Naive thymus-derived CD8-positive, alpha-beta T cell (primary cell): Measurements from ENCODE around the gene KLHL29. TPM values are rescaled to one million over a fixed set of nuclear protein-coding genes. Genes with fewer than 3 reads are reported as not detected.

ENCODE experiments used
- ATAC-seq, 2 donors: fragments of 150-1000 bp; cut with Tn5 transposase in 1 of 2; sonication (Bioruptor Pico), chemical (Tn5 transposase) in 1 of 2; 1 replicate in 1 of 2; 2 replicates in 1 of 2; pipeline ENCODE4 v1.10.0; 2021; ENCODE audit warnings: mild to moderate bottlenecking in 2 of 2, moderate library complexity in 2 of 2
- POLR2A ChIA-PET: fragments of 350-600 bp; sonication (Branson Sonifier 250); formaldehyde crosslinking; loops from one replicate; lab custom pipeline; 2021; ENCODE audit warnings: antibody characterized with exemption; lab: Charles Lee
- DNase-seq, 10 donors: peaks; one replicate each; pipeline versions ENCODE4 v3.0.0 to v3.0.0-alpha.2; 2020 to 2022
- H3K27ac Mint-ChIP-seq, 10 donors: one replicate each; pipeline ENCODE4 v1.8.0; 2020 to 2022; ENCODE audit warnings: mild to moderate bottlenecking in 10 of 10, mixed read lengths in 10 of 10, moderate library complexity in 4 of 10, inconsistent platforms in 1 of 10
- H3K27me3 Mint-ChIP-seq, 5 donors: one replicate each; pipeline ENCODE4 v1.8.0; 2021 to 2022; ENCODE audit warnings: mixed read lengths in 5 of 5
- H3K36me3 Mint-ChIP-seq, 3 donors: one replicate each; pipeline ENCODE4 v1.8.0; 2020 to 2022; ENCODE audit warnings: mixed read lengths in 3 of 3, mild to moderate bottlenecking in 2 of 3, inconsistent platforms in 1 of 3
- H3K4me1 Mint-ChIP-seq, 4 donors: one replicate each; pipeline ENCODE4 v1.8.0; 2021 to 2022; ENCODE audit warnings: mixed read lengths in 4 of 4
- H3K4me3 Mint-ChIP-seq, 10 donors: one replicate each; pipeline ENCODE4 v1.8.0; 2020 to 2022; ENCODE audit warnings: mild to moderate bottlenecking in 10 of 10, mixed read lengths in 10 of 10, moderate library complexity in 6 of 10, inconsistent platforms in 1 of 10
- H3K9me3 Mint-ChIP-seq, 9 donors: one replicate each; pipeline ENCODE4 v1.8.0; 2020 to 2022; ENCODE audit warnings: mixed read lengths in 9 of 9, mild to moderate bottlenecking in 3 of 9, inconsistent platforms in 1 of 9, moderate library complexity in 1 of 9
- polyA plus RNA-seq, 3 donors: library from polyadenylated mRNA; unstranded; fragments of 300-500 nt; fragmentation: Illumina TruSeq; gene quantifications; one replicate each; pipeline ENCODE4 v1.2.3, GENCODE V29; 2021
- total RNA-seq, 8 experiments: library from RNA in 2 of 8; stranded (reverse) in 2 of 8; gene quantifications; one replicate each; pipeline ENCODE4 v1.2.3 and lab custom pipeline; 2021 to 2026

Gene KLHL29
- total and polyA plus RNA-seq, 5 experiments from 2014 or later: 0.02 to 1.7 (median 0.14) TPM

DNA sequence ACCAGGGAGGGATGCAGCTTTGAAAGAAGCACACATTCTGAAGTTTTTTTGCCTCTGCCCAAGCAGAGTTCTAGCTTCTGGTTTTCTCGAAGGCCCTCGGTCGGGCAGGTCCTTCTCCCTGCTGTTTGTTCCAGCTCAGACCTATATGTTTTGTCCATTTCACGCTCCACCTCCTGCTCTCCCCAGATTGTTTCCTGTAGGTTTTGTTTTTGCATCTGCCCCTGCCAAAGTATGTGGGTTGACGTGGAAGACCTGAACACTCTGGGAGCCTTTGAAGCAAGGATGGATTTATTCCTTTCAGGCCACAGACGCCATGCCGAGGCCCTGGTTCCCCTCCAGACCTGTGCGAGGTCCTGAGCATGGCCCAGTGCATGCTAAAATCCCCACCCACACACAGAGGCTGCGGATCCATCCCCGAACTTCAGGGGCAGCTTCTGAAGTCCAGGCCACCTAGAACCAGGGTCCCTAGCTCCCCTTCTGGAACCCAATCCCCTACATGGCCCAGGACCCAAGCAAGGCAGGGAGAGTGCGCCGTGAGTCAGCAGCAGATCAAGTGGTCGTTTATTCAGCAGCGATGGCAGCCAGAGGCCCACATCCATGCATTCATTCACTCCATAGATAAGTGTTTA lies 205.4 kb downstream of the KLHL29 start:
- H3K27me3 Mint-ChIP-seq: peaks cover 0 to 5% (median 0%) of the 10 kb centered on the region in 5 donors
- POLR2A ChIA-PET: no interaction called here
- H3K4me3 Mint-ChIP-seq: no peak overlapping the region
- ATAC-seq (no peak), DNase-seq (no peak)
- no peaks in the 10 kb centered on the region for H3K9me3 Mint-ChIP-seq
- H3K27ac Mint-ChIP-seq: no peak overlapping the region
- H3K36me3 Mint-ChIP-seq: no peaks in the 10 kb centered on the region
- H3K4me1 Mint-ChIP-seq: no peaks in the 10 kb centered on the region

DNA sequence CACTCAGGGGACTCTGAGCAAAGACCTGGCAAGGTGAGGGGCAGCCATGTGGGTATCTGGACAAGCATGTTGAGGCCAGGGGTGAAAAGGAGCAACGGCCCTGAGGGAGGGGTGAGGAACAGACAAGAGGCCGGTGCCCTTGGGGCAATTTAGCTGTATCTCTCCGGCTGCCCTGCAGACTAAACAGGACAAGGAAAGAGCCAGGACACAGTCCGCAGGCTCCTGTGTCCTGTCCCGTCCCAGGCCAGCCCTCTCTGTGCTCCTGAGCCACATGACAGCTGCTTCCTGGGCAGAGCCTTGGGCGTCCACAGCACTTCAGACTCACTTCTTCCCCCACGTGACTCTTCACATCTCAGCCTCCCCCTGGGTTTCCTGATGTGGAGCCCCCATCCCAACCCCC lies 206.1 kb downstream of the KLHL29 start:
- H3K4me1 Mint-ChIP-seq: no peaks in the 10 kb centered on the region
- H3K4me3 Mint-ChIP-seq: no peak overlapping the region
- ATAC-seq (no peak), DNase-seq (no peak)
- H3K27me3 Mint-ChIP-seq: peaks cover 0 to 6% (median 0%) of the 10 kb centered on the region in 5 donors
- no peaks in the 10 kb centered on the region for H3K36me3 Mint-ChIP-seq
- H3K27ac Mint-ChIP-seq: no peak overlapping the region
- POLR2A ChIA-PET: no interaction called here
- H3K9me3 Mint-ChIP-seq: no peaks in the 10 kb centered on the region

DNA sequence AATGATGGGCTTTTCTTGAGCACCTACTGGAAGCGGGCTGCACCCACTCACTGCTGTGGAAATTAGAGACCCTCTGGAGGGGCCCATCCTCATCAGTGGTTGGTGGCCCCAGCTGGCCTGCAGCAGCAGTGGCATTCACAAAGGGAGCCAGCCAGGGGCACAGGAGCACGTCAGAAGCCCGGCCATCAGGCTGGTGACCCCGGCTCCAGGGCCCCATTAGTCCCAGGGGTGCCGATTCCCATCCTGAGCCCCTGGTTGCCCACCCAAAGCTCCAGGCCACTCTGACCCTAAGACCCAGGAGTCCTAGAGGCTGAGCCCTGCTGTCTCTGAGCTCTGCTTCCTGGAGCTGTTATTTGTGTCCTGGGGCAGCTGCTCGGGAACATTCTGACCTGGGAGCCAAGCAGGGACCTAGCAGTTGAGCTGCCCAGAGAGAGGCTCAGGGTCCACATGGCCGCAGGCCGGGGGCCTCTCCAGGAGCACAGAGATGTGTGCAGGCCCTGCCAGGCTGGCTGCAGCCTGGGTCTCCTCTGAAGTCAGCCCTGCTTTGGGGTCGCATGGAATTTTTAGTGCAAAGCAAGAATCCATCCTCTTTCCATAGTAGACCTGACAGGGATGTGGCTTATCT lies 207.2 kb downstream of the KLHL29 start:
- H3K36me3 Mint-ChIP-seq: no peaks in the 10 kb centered on the region
- ATAC-seq: no peak
- no peaks in the 10 kb centered on the region for H3K9me3 Mint-ChIP-seq
- H3K27ac Mint-ChIP-seq: no peak overlapping the region
- DNase-seq: no peak
- peaks cover 0 to 6% (median 0%) of the 10 kb centered on the region in 5 donors for H3K27me3 Mint-ChIP-seq
- no peak overlapping the region for H3K4me3 Mint-ChIP-seq
- POLR2A ChIA-PET: no interaction called here
- no peaks in the 10 kb centered on the region for H3K4me1 Mint-ChIP-seq

DNA sequence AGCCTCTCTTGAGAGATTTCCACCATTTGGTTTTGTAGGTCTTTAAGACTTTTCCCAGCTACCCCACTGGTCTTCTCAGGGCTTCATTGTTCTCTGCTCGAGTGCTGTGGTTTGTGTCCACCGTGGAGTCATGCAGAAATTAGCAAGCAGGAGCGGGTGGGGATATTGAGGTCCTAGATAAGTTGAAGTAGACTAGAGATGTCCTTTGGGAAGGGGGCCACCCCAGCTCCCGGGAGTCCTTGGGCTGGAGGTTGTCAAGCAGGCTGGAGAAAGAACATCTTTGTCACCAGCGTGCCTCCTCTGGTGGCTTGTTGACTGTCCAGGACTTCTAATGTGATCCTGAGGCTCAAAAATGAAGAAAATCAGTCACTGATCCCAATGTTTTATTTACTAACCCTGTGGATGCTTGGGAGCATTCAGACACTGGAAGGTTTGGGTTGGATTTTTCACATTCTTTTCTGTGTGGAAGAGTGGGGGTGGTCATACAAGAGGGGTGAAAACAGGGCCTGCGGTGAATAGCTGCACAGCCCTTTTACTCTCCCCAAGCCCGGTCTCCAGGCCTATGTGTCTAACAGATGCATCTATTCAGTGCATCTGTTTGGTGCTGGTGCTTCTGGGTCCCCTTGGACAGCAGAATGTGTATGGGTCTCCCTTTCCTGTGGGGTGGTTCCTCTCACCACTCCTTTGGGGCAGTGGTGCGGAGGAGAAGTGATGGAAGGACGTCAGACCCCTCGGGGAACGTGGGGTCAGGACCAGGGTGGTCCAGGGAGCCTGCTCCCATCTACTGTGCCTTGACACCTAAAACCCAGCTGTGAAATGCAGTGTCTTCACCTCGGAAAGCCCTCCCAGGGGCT lies 208.1 kb downstream of the KLHL29 start:
- Mint-ChIP-seq H3K27me3 (peaks cover 0 to 6% (median 0%) of the 10 kb centered on the region in 5 donors), H3K27ac (no peak overlapping the region), H3K9me3 (no peaks in the 10 kb centered on the region), H3K36me3 (no peaks in the 10 kb centered on the region), H3K4me1 (no peaks in the 10 kb centered on the region), H3K4me3 (no peak overlapping the region)
- no peak for ATAC-seq
- POLR2A ChIA-PET: no interaction called here
- no peak for DNase-seq

DNA sequence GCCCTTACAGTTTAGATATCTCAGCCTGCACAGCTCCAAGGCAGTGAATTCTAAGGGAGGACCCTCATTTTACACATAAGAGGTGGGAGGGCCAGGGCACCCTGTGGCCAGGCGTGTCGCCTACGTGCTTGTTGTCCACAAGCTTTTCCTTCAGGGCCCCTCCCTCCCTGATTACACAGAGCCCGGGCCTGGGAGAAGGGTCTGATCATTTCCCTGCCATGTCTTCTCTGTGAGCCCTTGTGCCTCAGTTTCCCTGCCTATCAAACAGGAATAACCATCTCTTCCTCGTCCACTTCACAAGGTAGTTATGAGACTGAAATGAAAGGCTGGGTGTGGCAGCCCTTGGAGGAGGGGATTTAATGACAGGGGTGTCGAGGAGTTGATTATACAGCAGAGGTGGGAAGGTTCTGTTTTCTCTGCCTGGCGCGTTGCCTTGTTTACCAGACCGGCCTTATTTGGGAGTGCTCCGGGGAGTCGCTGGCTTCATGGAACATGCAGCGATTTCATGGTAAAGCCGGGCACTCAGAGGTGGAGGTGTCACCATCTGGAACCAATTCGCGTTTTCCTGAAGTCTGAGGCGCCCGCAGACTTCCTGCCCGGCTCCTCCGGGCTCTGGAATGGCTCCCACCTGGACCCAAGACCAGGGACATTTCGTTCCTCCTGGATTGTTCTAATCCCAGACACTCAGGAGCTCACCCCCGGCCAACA lies 208.9 kb downstream of the KLHL29 start:
- H3K27me3 Mint-ChIP-seq: peaks cover 0 to 6% (median 0%) of the 10 kb centered on the region in 5 donors
- H3K4me1 Mint-ChIP-seq: no peaks in the 10 kb centered on the region
- POLR2A ChIA-PET: no interaction called here
- no peaks in the 10 kb centered on the region for H3K36me3 Mint-ChIP-seq
- H3K9me3 Mint-ChIP-seq: no peaks in the 10 kb centered on the region
- no peak overlapping the region for H3K27ac Mint-ChIP-seq
- DNase-seq (no peak), ATAC-seq (no peak)
- no peak overlapping the region for H3K4me3 Mint-ChIP-seq

DNA sequence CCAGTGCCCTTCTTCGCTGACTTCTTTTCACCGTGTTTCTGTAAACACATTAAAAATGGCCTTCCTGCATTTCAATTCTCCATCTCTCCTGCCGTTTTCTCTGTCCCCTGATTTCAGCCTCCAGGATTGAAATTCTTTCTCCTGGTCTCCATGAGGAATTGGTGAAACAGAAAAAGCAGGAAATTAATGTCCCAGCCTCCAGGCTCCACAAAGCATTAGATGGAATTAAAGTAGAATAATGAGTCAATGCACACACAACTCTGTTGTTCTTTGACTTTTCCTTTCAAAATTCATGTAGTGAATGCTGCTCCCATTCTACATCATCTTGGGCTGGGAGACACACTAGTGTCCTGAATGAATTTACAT lies 209.5 kb downstream of the KLHL29 start:
- Mint-ChIP-seq H3K27me3 (peaks cover 0 to 6% (median 0%) of the 10 kb centered on the region in 5 donors), H3K9me3 (no peaks in the 10 kb centered on the region), H3K27ac (no peak overlapping the region), H3K36me3 (no peaks in the 10 kb centered on the region), H3K4me3 (no peak overlapping the region), H3K4me1 (no peaks in the 10 kb centered on the region)
- no peak for DNase-seq
- POLR2A ChIA-PET: no interaction called here
- ATAC-seq: no peak

DNA sequence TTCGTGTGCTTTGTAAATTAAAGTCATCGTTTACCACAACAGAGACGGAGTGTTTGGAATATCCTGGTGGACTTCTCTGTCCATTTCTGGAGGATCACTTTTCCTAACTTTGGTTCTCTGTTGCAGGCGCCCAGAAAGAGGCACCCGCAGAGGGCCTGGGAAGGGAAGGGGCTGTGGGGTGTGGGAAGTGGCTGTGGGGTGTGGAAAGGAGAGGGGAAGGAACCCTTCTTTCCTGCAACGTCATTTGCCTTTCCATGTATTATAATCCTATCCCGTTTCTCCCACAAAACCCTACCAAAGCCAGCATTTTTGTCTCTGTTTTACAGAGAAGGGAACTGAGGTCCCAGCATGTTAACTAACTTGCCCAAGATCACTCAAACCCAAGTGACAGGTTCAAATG lies 210.0 kb downstream of the KLHL29 start:
- Mint-ChIP-seq H3K27ac (no peak overlapping the region), H3K4me1 (no peaks in the 10 kb centered on the region), H3K4me3 (no peak overlapping the region), H3K36me3 (no peaks in the 10 kb centered on the region), H3K9me3 (no peaks in the 10 kb centered on the region), H3K27me3 (peaks cover 0 to 6% (median 0%) of the 10 kb centered on the region in 5 donors)
- no peak for ATAC-seq
- POLR2A ChIA-PET: no interaction called here
- DNase-seq: no peak

DNA sequence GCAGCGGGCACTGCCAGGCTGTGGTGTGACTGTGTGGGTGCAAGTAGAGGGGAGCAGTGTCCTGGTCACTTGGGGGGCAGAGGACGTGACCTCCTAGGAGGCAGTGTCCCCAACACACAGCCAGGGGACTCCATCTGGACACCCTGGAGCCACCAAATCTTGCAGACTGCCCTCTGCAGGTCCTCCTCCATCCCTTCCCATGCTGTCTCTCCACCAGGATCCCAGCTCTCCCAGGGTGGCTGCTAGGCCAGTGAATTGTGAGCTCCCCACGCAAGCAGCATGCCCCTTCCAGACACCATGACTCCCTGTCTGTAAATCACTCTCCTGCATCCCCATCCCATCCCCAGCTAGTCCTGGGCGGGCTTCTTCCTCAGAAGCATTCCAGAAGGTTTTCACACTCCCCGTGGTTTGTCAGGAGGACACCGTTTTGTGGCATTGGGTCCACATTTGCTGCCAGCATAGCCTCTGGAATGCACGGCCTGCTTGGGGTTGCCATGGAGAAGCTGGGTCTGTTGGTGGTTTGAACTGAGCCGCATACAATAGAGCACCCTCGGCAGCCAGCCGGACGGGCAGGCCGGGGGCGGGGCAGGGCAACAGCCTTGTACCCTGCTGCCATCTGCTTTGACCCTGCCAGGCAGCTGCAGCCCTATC lies 210.7 kb downstream of the KLHL29 start:
- H3K9me3 Mint-ChIP-seq: no peaks in the 10 kb centered on the region
- no peaks in the 10 kb centered on the region for H3K4me1 Mint-ChIP-seq
- ATAC-seq (no peak), DNase-seq (no peak)
- H3K27me3 Mint-ChIP-seq: peaks cover 0 to 6% (median 0%) of the 10 kb centered on the region in 5 donors
- H3K36me3 Mint-ChIP-seq: no peaks in the 10 kb centered on the region
- no peak overlapping the region for H3K4me3 Mint-ChIP-seq
- POLR2A ChIA-PET: no interaction called here
- no peak overlapping the region for H3K27ac Mint-ChIP-seq

DNA sequence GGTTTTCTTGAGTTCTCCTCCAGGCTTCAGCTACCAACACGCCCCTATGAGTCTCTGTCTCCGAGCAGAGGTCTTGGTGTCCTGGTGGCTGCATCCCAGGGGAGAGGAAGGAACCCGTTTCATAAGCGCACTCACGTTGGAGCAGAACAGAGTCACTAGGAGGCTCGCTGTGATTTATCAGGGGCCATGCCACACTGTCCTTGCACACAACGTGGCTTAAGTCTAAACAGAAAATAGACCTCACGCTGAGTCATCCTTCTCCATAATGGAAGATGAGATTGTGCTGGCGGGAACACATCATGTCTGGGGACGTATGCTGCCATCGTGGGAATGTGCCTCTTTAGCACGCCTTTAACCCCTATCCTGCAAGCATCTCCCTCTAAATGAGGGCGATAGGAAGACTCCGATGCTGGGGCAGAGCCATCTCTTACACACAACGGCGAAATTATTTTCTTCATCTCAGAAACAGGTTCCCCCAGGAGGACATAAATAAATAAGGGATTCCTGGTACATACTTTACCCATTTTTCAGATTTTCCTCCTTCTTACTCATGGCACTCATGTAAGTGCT lies 211.4 kb downstream of the KLHL29 start:
- Mint-ChIP-seq H3K27ac (no peak overlapping the region), H3K9me3 (no peaks in the 10 kb centered on the region), H3K4me3 (no peak overlapping the region), H3K27me3 (peaks cover 0 to 5% (median 0%) of the 10 kb centered on the region in 5 donors), H3K4me1 (no peaks in the 10 kb centered on the region), H3K36me3 (no peaks in the 10 kb centered on the region)
- no peak for DNase-seq
- POLR2A ChIA-PET: interaction anchor here (0.7 kb wide), 1 partner anchor 48 kb away, joined by 4 read pairs; no protein-coding TSS in a partner anchor
- ATAC-seq: no peak

DNA sequence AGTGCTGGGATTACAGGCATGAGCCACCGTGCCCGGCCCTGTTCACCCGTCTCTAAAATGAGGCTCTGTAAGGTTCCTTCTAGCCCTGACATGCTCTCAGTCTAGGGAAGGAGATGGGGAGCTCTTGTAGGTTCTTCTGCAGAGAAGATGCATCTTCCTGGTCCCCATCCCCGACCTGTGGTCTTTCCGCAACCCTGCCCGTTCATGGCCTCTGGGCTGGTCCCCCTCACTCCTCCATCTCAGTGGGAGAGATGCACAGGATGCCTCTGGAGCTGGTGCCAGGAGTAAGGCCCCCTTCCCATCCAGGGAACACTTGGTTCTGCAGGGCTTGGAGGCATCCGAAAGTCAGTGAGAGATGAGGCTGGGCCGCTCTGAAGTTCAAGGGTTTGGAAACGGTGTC lies 212.7 kb downstream of the KLHL29 start:
- Mint-ChIP-seq H3K4me1 (no peaks in the 10 kb centered on the region), H3K27ac (no peak overlapping the region), H3K9me3 (no peaks in the 10 kb centered on the region), H3K4me3 (no peak overlapping the region), H3K36me3 (no peaks in the 10 kb centered on the region), H3K27me3 (peaks cover 0 to 3% (median 0%) of the 10 kb centered on the region in 5 donors)
- POLR2A ChIA-PET: no interaction called here
- ATAC-seq: no peak
- DNase-seq: no peak

DNA sequence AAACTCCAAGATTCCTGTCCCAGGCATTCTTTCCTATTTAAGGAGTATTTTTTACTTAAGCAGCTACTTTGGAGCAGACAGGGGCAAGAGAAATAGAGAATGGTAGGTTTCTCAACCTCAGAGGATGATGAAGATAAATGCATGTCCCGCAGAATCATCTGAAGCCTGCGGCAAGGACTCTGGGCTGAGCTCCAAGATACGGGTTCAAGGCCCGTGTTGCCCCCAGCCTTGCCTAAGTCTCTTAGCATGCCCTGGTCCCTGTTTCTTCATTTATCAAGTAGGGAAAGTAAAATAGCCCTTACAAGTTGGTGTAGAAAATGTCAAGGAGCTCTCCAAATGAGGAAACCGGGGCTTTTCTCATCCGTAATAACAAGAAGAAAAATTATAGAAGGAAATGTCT lies 214.0 kb downstream of the KLHL29 start:
- ATAC-seq (no peak), DNase-seq (no peak)
- Mint-ChIP-seq H3K4me1 (no peaks in the 10 kb centered on the region), H3K9me3 (no peaks in the 10 kb centered on the region), H3K27me3 (peaks cover 0 to 3% (median 0%) of the 10 kb centered on the region in 5 donors), H3K27ac (no peak overlapping the region), H3K4me3 (no peak overlapping the region), H3K36me3 (no peaks in the 10 kb centered on the region)
- POLR2A ChIA-PET: no interaction called here

DNA sequence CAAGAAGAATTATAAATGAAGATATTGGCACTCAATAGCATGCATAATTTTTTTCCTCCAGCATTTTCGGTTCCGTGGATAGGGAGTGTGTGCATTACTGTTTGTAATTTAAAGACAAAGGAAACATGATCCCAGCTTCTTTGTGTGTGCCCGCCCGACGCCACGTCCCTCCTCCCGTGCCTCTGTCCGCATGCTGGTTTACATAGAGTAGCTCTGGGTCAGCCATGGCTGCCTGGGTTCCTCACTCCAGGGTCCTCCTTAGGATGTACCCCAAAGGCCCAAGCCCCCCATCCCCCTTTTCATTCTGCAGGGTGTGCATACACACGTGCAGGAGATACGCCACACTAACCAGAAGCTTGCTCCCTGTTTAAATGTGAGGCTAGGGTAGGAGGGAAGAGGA lies 214.7 kb downstream of the KLHL29 start:
- no peaks in the 10 kb centered on the region for H3K9me3 Mint-ChIP-seq
- no peak for ATAC-seq
- H3K4me1 Mint-ChIP-seq: no peaks in the 10 kb centered on the region
- H3K36me3 Mint-ChIP-seq: no peaks in the 10 kb centered on the region
- H3K27ac Mint-ChIP-seq: peak overlapping the region in 1 of 10 donors; percentile 70
- POLR2A ChIA-PET: no interaction called here
- H3K27me3 Mint-ChIP-seq: peaks cover 0 to 3% (median 0%) of the 10 kb centered on the region in 5 donors
- DNase-seq: no peak
- H3K4me3 Mint-ChIP-seq: no peak overlapping the region
